GM12875 (cell line): ENCODE data around the gene PTPRM.

Experiments
- H3K4me3 ChIP-seq: one replicate; pipeline ENCODE4 v1.5.1; 2011; ENCODE audit warnings: low read depth, low read length, control low read depth
- TF ChIP-seq, protein P1 (sequence below): IDR thresholded peaks from 2 replicates; pipeline ENCODE4 v1.5.1; 2011; ENCODE audit warnings: low read depth, mild to moderate bottlenecking, control low read depth, inconsistent platforms, low read length, moderate library complexity, borderline replicate concordance; ENCODE audit not compliant: insufficient read depth

The PTPRM gene

DNA sequence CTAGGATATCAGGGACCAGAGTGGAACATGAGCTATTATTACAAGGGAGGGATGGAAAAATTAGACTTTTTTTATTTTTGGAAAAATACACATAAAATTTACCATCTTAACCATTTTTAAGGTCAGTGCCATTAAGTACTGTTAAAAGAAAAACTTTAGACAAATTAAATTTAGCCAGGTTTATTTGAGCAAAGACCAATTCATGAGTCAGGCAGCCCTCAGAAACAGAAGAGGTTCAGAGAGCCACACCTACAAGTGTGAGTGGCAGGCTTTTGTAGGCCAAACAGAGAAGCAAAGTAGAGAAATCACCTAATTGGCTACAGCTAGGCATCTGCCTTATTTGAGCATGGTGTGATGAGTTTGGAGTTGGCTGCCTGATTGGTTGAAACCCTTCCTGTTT lies 740.8 kb downstream of the PTPRM start:
- TF ChIP-seq, protein P1, sequence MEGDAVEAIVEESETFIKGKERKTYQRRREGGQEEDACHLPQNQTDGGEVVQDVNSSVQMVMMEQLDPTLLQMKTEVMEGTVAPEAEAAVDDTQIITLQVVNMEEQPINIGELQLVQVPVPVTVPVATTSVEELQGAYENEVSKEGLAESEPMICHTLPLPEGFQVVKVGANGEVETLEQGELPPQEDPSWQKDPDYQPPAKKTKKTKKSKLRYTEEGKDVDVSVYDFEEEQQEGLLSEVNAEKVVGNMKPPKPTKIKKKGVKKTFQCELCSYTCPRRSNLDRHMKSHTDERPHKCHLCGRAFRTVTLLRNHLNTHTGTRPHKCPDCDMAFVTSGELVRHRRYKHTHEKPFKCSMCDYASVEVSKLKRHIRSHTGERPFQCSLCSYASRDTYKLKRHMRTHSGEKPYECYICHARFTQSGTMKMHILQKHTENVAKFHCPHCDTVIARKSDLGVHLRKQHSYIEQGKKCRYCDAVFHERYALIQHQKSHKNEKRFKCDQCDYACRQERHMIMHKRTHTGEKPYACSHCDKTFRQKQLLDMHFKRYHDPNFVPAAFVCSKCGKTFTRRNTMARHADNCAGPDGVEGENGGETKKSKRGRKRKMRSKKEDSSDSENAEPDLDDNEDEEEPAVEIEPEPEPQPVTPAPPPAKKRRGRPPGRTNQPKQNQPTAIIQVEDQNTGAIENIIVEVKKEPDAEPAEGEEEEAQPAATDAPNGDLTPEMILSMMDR = no peak
- no peak overlapping the region for H3K4me3 ChIP-seq

DNA sequence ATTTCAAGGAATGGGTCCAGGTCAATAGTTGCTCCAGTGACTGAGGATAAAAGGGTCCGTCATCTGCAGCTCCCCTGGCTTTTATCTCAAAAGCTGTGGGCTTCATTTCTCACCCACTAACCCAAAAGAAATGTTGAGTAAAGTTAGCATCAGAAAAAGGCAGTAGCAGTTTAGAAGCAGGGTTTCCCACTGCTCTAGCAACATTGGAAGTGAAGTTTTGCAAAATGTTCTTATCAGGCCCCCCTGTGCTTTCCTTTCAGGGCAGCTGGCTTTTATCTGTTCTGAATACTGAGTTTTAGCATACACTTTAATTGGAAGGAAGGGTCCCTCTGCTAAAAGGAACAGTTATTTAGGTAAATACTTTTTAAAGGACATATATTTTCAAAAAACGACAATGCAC lies 745.9 kb downstream of the PTPRM start:
- H3K4me3 ChIP-seq = no peak overlapping the region
- TF ChIP-seq, protein P1 = no peak

DNA sequence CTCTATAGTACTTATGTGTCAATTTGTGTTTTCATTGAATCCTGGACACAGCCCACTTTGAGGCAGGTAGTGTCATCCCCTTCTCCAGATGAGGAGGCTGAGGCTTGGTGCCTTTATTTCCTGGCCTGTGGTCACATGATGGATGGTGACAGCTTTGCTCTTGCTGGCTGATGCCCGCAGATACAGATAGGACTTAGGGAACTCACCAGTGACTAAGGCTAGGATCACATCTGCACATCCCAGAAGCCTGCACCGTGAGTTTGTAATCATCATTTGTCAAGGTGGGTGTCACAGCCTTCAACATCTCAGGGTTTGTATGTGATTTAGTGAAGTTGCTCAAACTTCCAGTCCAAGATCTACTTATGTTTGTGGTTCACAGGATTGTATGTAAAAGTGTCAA lies 747.0 kb downstream of the PTPRM start:
- TF ChIP-seq, protein P1 = no peak
- no peak overlapping the region for H3K4me3 ChIP-seq

DNA sequence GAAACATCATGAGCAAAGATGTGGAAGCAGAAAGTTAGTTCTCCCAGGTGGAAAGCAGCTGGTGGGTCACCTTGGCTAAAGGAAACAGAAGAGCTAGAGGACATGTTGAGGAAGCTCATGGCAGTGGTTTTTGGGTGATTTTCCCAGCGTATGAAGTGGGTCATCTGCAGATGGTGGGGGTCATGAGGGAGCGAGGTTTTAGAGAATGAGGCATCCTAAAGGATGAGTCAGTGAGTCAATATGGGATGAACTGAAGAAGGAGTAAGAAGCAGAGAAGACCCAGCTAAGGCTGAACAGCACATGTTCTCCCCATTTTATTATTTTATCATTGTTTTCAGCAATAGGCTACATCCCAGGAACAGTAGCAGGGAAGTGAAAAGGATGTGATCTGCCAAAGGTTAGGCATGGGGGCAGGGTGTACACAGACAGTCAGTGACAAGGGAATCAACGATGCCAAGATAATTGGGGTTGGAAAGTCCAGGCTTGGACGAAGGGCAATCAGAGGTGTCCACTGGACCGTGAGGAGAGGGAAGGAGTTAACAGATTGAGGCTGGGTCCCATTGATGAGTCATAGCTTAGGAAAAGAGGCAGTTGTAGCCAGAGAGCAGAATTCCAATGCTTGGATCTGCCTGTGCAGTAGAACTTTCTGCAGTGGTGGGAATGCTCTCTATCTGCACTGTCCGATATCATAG lies 752.8 kb downstream of the PTPRM start:
- TF ChIP-seq, protein P1 = no peak
- no peak overlapping the region for H3K4me3 ChIP-seq

DNA sequence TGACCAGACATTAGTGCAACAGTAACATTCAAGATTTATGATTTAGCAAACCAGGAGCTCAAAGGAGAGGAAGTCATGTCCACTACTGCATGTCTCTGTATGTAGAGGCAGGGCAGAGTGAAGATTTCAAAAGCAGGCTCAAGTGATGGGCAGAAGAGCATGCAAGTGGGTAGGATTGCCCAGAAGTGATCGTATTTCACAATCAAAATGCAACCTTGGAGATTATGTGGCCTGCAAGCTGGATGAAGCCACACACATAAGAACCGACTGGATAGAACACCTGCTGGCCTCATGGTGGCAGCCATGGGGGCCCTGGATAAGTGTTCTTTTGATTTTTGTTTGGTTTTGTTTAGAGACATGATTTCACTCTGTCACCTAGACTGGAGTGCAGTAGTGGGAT lies 755.4 kb downstream of the PTPRM start:
- TF ChIP-seq, protein P1 = no peak
- H3K4me3 ChIP-seq = no peak overlapping the region

DNA sequence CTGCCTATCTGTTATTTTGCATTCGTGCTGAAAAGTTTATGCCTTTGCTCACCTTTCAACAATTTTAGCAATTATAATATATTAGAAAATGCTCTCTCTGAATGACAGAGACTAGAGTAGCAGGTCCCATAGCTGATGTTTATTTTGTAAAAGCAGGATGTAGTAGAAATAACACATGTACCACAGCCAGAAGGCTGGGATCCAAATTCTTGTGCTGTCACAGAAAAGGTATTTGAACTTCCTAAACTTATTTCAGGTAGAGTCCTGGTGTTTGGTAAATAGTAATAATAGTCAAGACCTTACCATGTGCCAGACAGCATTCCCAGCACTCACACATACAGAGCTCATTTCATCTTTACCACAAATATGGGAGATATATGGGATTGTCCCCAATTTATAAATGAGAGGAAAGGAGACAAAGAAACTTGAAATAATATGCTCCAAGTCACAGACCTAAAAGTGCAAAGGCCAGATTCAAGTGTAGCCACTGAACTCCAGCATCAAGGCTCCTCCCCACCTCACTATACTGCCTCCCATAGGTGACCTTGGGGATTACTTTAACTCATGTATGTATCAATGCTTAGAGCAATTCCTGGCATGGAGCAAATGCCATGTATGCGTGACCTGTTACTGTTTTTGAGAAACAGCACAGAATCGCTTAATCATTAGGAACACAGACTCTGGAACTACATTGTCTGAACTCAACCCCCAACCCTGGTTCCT lies 757.4 kb downstream of the PTPRM start:
- TF ChIP-seq, protein P1 = no peak
- H3K4me3 ChIP-seq = no peak overlapping the region
